HG02798 (cell line): ENCODE data around the gene TAF1A.
A peak's percentile ranks its signal among the peaks of the same experiment; 100 is the strongest.
"Not testable (repeated sequence)": the region's sequence is repeated elsewhere in the genome, so short reads cannot be mapped to it uniquely, and the experiment has no call there.

Source experiments
- ATAC-seq: cut with Tn5 transposase; IDR thresholded peaks from one replicate; pipeline ENCODE4 v1.9.1; 2021; ENCODE audit warnings: mild to moderate bottlenecking; ENCODE audit not compliant: unreplicated experiment, poor library complexity

The TAF1A gene

GRCh38 chr1:222589462-222590302 lies at the start of gene TAF1A:
Gene TAF1A (minus strand): TSS chr1:222589933.
- peak; percentile 99 for ATAC-seq

GRCh38 chr1:222634180-222635013 lies 44.7 kb upstream of the TAF1A start:
- ATAC-seq: peak; percentile 82

GRCh38 chr1:222632749-222633148 lies 43.0 kb upstream of the TAF1A start:
- ATAC-seq: no peak

GRCh38 chr1:222631611-222632208 lies 42.0 kb upstream of the TAF1A start:
- no peak for ATAC-seq

GRCh38 chr1:222629921-222630535 lies 40.3 kb upstream of the TAF1A start:
- ATAC-seq: no peak

- no peak for ATAC-seq
Measured at GRCh38 chr1:222627232-222627631, 37.5 kb upstream of the TAF1A start.

GRCh38 chr1:222624214-222624613 lies 34.5 kb upstream of the TAF1A start:
- ATAC-seq: no peak

GRCh38 chr1:222623458-222623857 lies 33.7 kb upstream of the TAF1A start:
- no peak for ATAC-seq

GRCh38 chr1:222622765-222623164 lies 33.0 kb upstream of the TAF1A start:
- no peak for ATAC-seq

- ATAC-seq: peak; percentile 27
Measured at GRCh38 chr1:222620566-222620965, 30.8 kb upstream of the TAF1A start.

- ATAC-seq: no peak
Measured at GRCh38 chr1:222618880-222619596, 29.3 kb upstream of the TAF1A start.

GRCh38 chr1:222618001-222618879 lies 28.5 kb upstream of the TAF1A start, which contains the start of gene MIA3:
Gene MIA3 (plus strand): TSS chr1:222618097. CDS start chr1:222618111, 14 bp downstream.
- peak; percentile 56 for ATAC-seq

- ATAC-seq: peak; percentile 92
Measured at GRCh38 chr1:222617367-222617951, 27.7 kb upstream of the TAF1A start.

GRCh38 chr1:222616525-222616924 lies 26.8 kb upstream of the TAF1A start:
- no peak for ATAC-seq

GRCh38 chr1:222613627-222614026 lies 23.9 kb upstream of the TAF1A start:
- no peak for ATAC-seq

GRCh38 chr1:222610728-222611127 lies 21.0 kb upstream of the TAF1A start:
- no peak for ATAC-seq

GRCh38 chr1:222609111-222609510 lies 19.4 kb upstream of the TAF1A start:
- not testable (repeated sequence) for ATAC-seq

- no peak for ATAC-seq
Measured at GRCh38 chr1:222606757-222607156, 17.0 kb upstream of the TAF1A start.
